SU-DHL-6 (cell line): ENCODE results near the gene TP53BP2.

Source experiments
- H2AFZ ChIP-seq: fragments of 200-600 bp; sonication (generic); 2 replicates; pipeline ENCODE4 v1.6.1; 2014; ENCODE audit warnings: low read depth, mild to moderate bottlenecking, moderate library complexity, mixed read lengths, antibody characterized with exemption, low read length; ENCODE audit not compliant: severe bottlenecking
- H3F3A ChIP-seq: fragments of 200-600 bp; shearing (Covaris generic); 2 replicates; pipeline ENCODE4 v1.6.0; 2016; ENCODE audit warnings: antibody characterized with exemption, mild to moderate bottlenecking; ENCODE audit not compliant: insufficient read depth
- H3K27ac ChIP-seq: fragments of 200-600 bp; sonication (generic); 2 replicates; pipeline ENCODE4 v1.5.1; 2016; ENCODE audit warnings: low read depth, mild to moderate bottlenecking, low read length, moderate library complexity, mixed read lengths
- H3K27me3 ChIP-seq: fragments of 200-600 bp; sonication (generic), shearing (Covaris generic); 2 replicates; pipeline ENCODE4 v1.6.0; 2014; ENCODE audit warnings: mild to moderate bottlenecking, low read length
- H3K36me3 ChIP-seq: fragments of 200-600 bp; sonication (generic); 2 replicates; pipeline ENCODE4 v1.6.1; 2014; ENCODE audit warnings: mild to moderate bottlenecking, low read length, mixed read lengths
- H3K4me2 ChIP-seq: fragments of 300-600, 200-600 bp; shearing (Covaris generic), sonication (generic); 2 replicates; pipeline ENCODE4 v1.6.0; 2014; ENCODE audit warnings: low read length, low read depth, mild to moderate bottlenecking; ENCODE audit not compliant: poor library complexity, severe bottlenecking
- H3K4me3 ChIP-seq: fragments of 200-600 bp; sonication (generic); 2 replicates; pipeline ENCODE4 v1.5.1; 2014; ENCODE audit warnings: antibody characterized with exemption, low read length, mild to moderate bottlenecking, mixed read lengths; ENCODE audit not compliant: insufficient read depth, poor library complexity, severe bottlenecking
- H3K79me2 ChIP-seq: fragments of 200-600 bp; sonication (generic); 2 replicates; pipeline ENCODE4 v1.6.1; 2014; ENCODE audit warnings: mild to moderate bottlenecking, low read length, moderate library complexity; ENCODE audit not compliant: insufficient read depth
- H3K9ac ChIP-seq: fragments of 200-600 bp; sonication (generic); 2 replicates; pipeline ENCODE4 v1.7.0; 2014; ENCODE audit warnings: mild to moderate bottlenecking, low read length
- H3K9me2 ChIP-seq: fragments of 200-600 bp; sonication (generic); replicated peaks from 2 replicates; pipeline ENCODE4 v1.6.1; 2014; ENCODE audit warnings: low read length; ENCODE audit not compliant: insufficient read depth
- H3K9me3 ChIP-seq: fragments of 200-600 bp; sonication (generic); 2 replicates; pipeline ENCODE4 v1.6.1; 2014; ENCODE audit warnings: low read length, mixed read lengths; ENCODE audit not compliant: insufficient read depth
- H4K20me1 ChIP-seq: fragments of 200-600 bp; sonication (generic); 2 replicates; pipeline ENCODE4 v1.6.1; 2014; ENCODE audit warnings: low read depth, mild to moderate bottlenecking, antibody characterized with exemption, low read length, moderate library complexity, mixed read lengths
- EZH2phosphoT487 ChIP-seq: fragments of 200-600 bp; sonication (generic), shearing (Covaris generic); conservative IDR thresholded peaks from 2 replicates; pipeline ENCODE4 v1.6.1; 2018; ENCODE audit warnings: mild to moderate bottlenecking, antibody characterized with exemption, low read length, moderate library complexity, mixed read lengths
- TF ChIP-seq, protein P1 (sequence below): fragments of 200-600 bp; sonication (generic); IDR thresholded peaks from one replicate; pipeline ENCODE4 v1.5.1; 2017; ENCODE audit warnings: antibody characterized with exemption, mild to moderate bottlenecking, low read length, moderate library complexity; ENCODE audit not compliant: insufficient read depth, poor library complexity, severe bottlenecking

Gene TP53BP2

DNA sequence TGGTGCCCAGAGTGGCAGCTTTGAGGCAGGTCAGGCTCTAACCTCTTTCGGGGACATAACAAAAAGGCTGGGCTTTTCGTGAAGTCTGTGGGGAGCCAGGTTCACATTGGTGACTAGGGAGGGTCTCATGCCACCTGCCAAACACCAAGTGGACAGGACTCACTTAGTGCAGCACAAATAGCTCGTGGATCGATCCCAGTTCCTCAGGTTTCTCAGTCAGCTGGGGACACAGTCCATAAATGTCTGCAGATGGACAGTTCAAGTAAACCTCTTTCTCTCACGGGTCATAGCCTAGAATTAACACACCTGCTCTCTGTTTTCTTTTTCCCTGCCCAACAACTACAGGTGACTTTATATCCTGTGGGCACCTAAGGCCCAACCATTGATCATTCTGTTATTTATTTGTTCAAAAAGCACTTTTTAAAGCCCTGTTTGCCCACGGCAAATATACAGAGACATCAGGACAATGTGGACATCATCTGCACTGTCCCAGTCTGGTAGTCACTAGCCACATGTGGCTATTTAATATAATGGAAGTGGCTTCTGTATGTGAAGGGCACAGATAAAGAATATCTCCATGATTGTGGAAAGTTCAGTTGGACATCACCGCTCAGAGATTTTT, 79.9 kb downstream of the TP53BP2 start:
- H3K9ac ChIP-seq: no peak overlapping the region
- no peaks in the 10 kb centered on the region for H3F3A ChIP-seq
- TF ChIP-seq EZH2phosphoT487: no peak
- TF ChIP-seq, protein P1, sequence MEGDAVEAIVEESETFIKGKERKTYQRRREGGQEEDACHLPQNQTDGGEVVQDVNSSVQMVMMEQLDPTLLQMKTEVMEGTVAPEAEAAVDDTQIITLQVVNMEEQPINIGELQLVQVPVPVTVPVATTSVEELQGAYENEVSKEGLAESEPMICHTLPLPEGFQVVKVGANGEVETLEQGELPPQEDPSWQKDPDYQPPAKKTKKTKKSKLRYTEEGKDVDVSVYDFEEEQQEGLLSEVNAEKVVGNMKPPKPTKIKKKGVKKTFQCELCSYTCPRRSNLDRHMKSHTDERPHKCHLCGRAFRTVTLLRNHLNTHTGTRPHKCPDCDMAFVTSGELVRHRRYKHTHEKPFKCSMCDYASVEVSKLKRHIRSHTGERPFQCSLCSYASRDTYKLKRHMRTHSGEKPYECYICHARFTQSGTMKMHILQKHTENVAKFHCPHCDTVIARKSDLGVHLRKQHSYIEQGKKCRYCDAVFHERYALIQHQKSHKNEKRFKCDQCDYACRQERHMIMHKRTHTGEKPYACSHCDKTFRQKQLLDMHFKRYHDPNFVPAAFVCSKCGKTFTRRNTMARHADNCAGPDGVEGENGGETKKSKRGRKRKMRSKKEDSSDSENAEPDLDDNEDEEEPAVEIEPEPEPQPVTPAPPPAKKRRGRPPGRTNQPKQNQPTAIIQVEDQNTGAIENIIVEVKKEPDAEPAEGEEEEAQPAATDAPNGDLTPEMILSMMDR: no peak
- H3K4me3 ChIP-seq: no peak overlapping the region
- H3K9me3 ChIP-seq: no peaks in the 10 kb centered on the region
- H3K9me2 ChIP-seq: no peaks in the 10 kb centered on the region
- H3K4me2 ChIP-seq: no peak overlapping the region
- H3K27ac ChIP-seq: no peak overlapping the region
- no peaks in the 10 kb centered on the region for H3K27me3 ChIP-seq
- H2AFZ ChIP-seq: no peak overlapping the region
- no peaks in the 10 kb centered on the region for H3K79me2 ChIP-seq
- H4K20me1 ChIP-seq: no peaks in the 10 kb centered on the region
- H3K36me3 ChIP-seq: no peaks in the 10 kb centered on the region

DNA sequence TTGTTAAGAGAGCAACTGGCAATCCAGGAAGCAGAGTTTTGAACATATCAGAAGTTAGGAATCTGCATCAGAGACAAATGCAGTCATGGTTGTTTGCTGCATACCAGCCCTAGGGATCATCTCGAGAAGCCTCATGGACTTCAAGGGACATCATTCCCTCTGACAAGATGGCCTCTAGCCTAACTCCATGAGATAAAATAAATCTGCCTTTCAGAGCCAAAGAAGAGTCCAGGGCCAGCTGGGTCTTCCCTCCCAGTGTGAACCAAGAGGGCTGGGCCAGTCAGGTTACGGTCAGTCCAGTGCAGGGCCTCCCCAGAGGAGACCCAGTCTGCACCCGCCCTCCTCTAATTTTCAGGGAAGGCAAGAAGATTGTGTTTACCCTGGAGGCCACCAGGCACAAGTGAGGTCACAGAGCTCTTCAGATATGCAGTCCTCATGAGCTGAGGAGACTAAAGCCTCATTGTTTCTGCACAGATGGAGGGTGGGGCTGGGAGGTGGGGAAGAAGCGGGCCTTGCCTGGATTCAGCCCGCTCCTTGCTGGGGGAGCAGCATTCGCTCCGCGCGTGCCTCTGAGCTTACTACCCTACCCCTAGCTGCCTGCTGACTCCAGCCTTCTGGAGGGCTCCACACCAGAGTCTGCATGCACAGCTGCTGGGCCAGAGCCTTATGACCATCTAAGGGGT, 80.6 kb downstream of the TP53BP2 start:
- Histone ChIP-seq H3K27me3 (no peaks in the 10 kb centered on the region), H3K4me3 (no peak overlapping the region), H3K9me2 (no peaks in the 10 kb centered on the region), H3F3A (no peaks in the 10 kb centered on the region), H3K36me3 (no peaks in the 10 kb centered on the region), H3K27ac (no peak overlapping the region), H3K9ac (no peak overlapping the region), H3K9me3 (no peaks in the 10 kb centered on the region), H2AFZ (no peak overlapping the region), H3K79me2 (no peaks in the 10 kb centered on the region), H3K4me2 (no peak overlapping the region), H4K20me1 (no peaks in the 10 kb centered on the region)
- TF ChIP-seq, protein P1: no peak
- TF ChIP-seq EZH2phosphoT487: no peak

DNA sequence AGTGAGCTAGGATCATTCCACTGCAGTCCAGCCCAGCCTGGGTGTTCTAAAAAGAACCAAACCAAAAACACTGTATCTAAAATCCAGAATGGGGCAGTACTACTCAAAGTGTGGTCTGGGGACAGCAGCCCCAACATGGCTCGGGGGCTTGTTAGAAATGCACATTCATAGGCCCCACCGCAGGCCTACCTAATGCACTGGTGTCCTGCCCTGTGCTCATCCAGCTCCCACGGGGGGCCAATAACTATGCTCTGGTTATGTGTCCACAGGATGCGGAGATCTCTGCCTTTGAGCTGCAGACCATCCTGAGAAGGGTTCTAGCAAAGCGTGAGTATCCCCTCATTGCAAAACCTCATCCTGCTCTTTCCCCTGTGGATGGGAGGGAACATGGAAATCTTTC, 81.9 kb downstream of the TP53BP2 start:
- no peak for TF ChIP-seq EZH2phosphoT487
- TF ChIP-seq, protein P1: no peak
- Histone ChIP-seq H3K36me3 (no peaks in the 10 kb centered on the region), H3F3A (no peaks in the 10 kb centered on the region), H3K4me2 (no peak overlapping the region), H3K27me3 (no peaks in the 10 kb centered on the region), H3K27ac (no peak overlapping the region), H3K9me2 (no peaks in the 10 kb centered on the region), H2AFZ (no peak overlapping the region), H3K9me3 (no peaks in the 10 kb centered on the region), H3K79me2 (no peaks in the 10 kb centered on the region), H3K4me3 (no peak overlapping the region), H3K9ac (no peak overlapping the region), H4K20me1 (no peaks in the 10 kb centered on the region)
